ENCODE results near the gene CAMK1D. TPM values are rescaled to one million over a fixed set of nuclear protein-coding genes. Genes with fewer than 3 reads are reported as not detected.

The CAMK1D gene
- total RNA-seq, 1 experiment from 2014 or later, result 6.3 TPM

DNA sequence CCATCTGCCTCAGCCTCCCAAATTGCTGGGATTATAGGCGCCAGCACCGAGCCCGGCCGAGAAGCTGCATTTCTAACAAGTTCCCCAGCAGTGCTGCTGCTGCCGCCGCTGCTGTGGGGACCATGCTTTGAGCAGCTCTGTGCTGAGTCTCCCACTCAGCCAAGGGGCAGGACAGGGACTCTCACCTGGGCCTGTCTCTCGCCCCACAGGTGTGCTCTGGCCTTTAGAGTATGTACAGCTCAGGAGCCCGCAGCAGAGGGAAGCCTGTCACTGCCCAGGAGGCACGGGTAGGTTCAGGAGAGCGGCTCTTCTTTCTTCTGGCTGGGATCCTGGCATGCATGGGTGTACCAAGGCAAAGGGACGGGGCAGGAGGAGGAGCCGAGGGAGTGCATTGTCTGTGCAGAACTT lies 130.1 kb downstream of the CAMK1D start:
- Histone ChIP-seq H3K4me2 (ENCODE audit: insufficient read depth, insufficient read length, low read length) (no peak overlapping the region), H3T11ph (ENCODE audit: low read length) (no peak overlapping the region), H3K27ac (ENCODE audit: insufficient read length, low read depth, low read length) (no peak overlapping the region), H2AK5ac (ENCODE audit: insufficient read length, low read length) (no peak overlapping the region), H2BK20ac (ENCODE audit: low read depth, low read length, poor library complexity, severe bottlenecking) (no peak overlapping the region), H3K79me1 (ENCODE audit: insufficient read depth, low read depth, low read length, poor library complexity, severe bottlenecking) (no peaks in the 10 kb centered on the region), H3K18ac (ENCODE audit: insufficient read length, low read depth, low read length) (no peak overlapping the region), H3K4ac (ENCODE audit: low read depth, low read length) (no peak overlapping the region), H3K23me2 (ENCODE audit: insufficient read length, low read depth, low read length, poor library complexity, severe bottlenecking) (no peaks in the 10 kb centered on the region), H2BK12ac (ENCODE audit: insufficient read length, low read depth, low read length) (no peak overlapping the region), H4K8ac (replicated peaks; ENCODE audit: insufficient read length, low read depth, low read length) (no peak overlapping the region), H4K5ac (ENCODE audit: insufficient read length, low read depth, low read length) (no peak overlapping the region), H2AFZ (ENCODE audit: low read length) (no peak overlapping the region), H4K91ac (ENCODE audit: insufficient read length, low read depth, low read length) (no peak overlapping the region), H3K79me2 (ENCODE audit: insufficient read depth, low read length) (no peaks in the 10 kb centered on the region), H2BK120ac (ENCODE audit: low read depth, low read length, poor library complexity, severe bottlenecking) (no peak overlapping the region), H4K20me1 (ENCODE audit: control insufficient read depth, insufficient read depth, insufficient read length) (no peaks in the 10 kb centered on the region), H3K27me3 (ENCODE audit: insufficient read depth, low read length) (no peaks in the 10 kb centered on the region), H3K9me3 (ENCODE audit: control insufficient read depth, low read depth, low read length) (no peaks in the 10 kb centered on the region), H3K4me1 (ENCODE audit: insufficient read depth, low read length) (peaks cover 3% of the 10 kb centered on the region; the same call in 1 of the 2 replicates), H3K9ac (ENCODE audit: extremely low read depth, insufficient read length, low read length) (no peak overlapping the region), H3K23ac (ENCODE audit: insufficient read length, low read depth, low read length) (no peak overlapping the region), H3K56ac (ENCODE audit: insufficient read length, low read depth, low read length) (no peak overlapping the region), H2BK15ac (ENCODE audit: low read depth, low read length) (no peak overlapping the region), H2BK5ac (ENCODE audit: insufficient read length, low read length) (no peak overlapping the region), H3K14ac (ENCODE audit: insufficient read depth, low read length) (no peak overlapping the region)
- TF ChIP-seq, protein P1, sequence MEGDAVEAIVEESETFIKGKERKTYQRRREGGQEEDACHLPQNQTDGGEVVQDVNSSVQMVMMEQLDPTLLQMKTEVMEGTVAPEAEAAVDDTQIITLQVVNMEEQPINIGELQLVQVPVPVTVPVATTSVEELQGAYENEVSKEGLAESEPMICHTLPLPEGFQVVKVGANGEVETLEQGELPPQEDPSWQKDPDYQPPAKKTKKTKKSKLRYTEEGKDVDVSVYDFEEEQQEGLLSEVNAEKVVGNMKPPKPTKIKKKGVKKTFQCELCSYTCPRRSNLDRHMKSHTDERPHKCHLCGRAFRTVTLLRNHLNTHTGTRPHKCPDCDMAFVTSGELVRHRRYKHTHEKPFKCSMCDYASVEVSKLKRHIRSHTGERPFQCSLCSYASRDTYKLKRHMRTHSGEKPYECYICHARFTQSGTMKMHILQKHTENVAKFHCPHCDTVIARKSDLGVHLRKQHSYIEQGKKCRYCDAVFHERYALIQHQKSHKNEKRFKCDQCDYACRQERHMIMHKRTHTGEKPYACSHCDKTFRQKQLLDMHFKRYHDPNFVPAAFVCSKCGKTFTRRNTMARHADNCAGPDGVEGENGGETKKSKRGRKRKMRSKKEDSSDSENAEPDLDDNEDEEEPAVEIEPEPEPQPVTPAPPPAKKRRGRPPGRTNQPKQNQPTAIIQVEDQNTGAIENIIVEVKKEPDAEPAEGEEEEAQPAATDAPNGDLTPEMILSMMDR (conservative IDR thresholded peaks at IDR 0.05), result no peak
- H3K9me3 Mint-ChIP-seq, result peaks cover 14% of the 10 kb centered on the region in 2 experiments
- no peak overlapping the region for H3K4me3 Mint-ChIP-seq
- peaks cover 6 to 15% (median 7%) of the 10 kb centered on the region in 3 experiments for H3K36me3 Mint-ChIP-seq (ENCODE audit: insufficient read depth in 1 of 3, low read depth in 3 of 3)
- no CpG with 5 or more reads among the region's 12 CpGs for WGBS (ENCODE audit: extremely low coverage, insufficient read length, low lambda C conversion rate)
- peaks cover 21% of the 10 kb centered on the region in 2 experiments for H3K4me1 Mint-ChIP-seq
- DNase-seq, result no peak
- H3K27ac Mint-ChIP-seq, result no peak overlapping the region
- no peaks in the 10 kb centered on the region for H3K27me3 Mint-ChIP-seq (ENCODE audit: low read depth)

Measured in H9 (cell line).